CD4-positive, alpha-beta T cell (primary cell): ENCODE measurements around the gene RAI14. TPM values are rescaled to one million over a fixed set of nuclear protein-coding genes. Genes with fewer than 3 reads are reported as not detected.
"Not testable (repeated sequence)": the region's sequence is repeated elsewhere in the genome, so short reads cannot be mapped to it uniquely, and the experiment has no call there.

Experiments used
- ATAC-seq: fragments of 200-7000 bp; cut with Tn5 transposase; one replicate; pipeline ENCODE4 v1.10.0; 2022; ENCODE audit warnings: mild to moderate bottlenecking; ENCODE audit not compliant: poor library complexity
- CTCF ChIA-PET: fragments of 350-600 bp; sonication (Branson Sonifier 250); formaldehyde crosslinking; loops from one replicate; lab custom pipeline; 2021; ENCODE audit warnings: antibody characterized with exemption, inconsistent platforms; lab: Charles Lee
- POLR2A ChIA-PET: fragments of 350-600 bp; sonication (Branson Sonifier 250); formaldehyde crosslinking; loops from one replicate; lab custom pipeline; 2021; ENCODE audit warnings: antibody characterized with exemption, inconsistent platforms; lab: Charles Lee
- DNase-seq, 14 experiments: peaks; one replicate each; pipeline ENCODE4 v3.0.0-alpha.2; 2013 to 2020; ENCODE audit warnings: mixed read lengths in 2 of 14
- H3K27ac ChIP-seq, 2 donors: one replicate each; pipeline versions ENCODE4 v1.5.1 to v1.7.0; 2013; ENCODE audit warnings: low read length in 2 of 2, low read depth in 1 of 2, mild to moderate bottlenecking in 1 of 2
- H3K27me3 ChIP-seq, 2 experiments: 1 replicate in 1 of 2; 2 replicates in 1 of 2; pipeline versions ENCODE4 v1.6.1 to v1.7.0; 2013; ENCODE audit warnings: low read length in 2 of 2, control low read depth in 1 of 2, mild to moderate bottlenecking in 1 of 2, moderate library complexity in 1 of 2; ENCODE audit not compliant: insufficient read depth in 2 of 2, control insufficient read depth in 1 of 2
- H3K36me3 ChIP-seq: one replicate; pipeline ENCODE4 v1.6.1; 2013; ENCODE audit warnings: low read length, control low read depth; ENCODE audit not compliant: insufficient read depth
- H3K4me1 ChIP-seq: one replicate; pipeline ENCODE4 v1.6.1; 2013; ENCODE audit warnings: low read length, control low read depth; ENCODE audit not compliant: insufficient read depth
- H3K4me3 ChIP-seq: one replicate; pipeline ENCODE4 v1.5.1; 2013; ENCODE audit warnings: mild to moderate bottlenecking, low read length, moderate library complexity
- H3K9me3 ChIP-seq, 2 experiments: 1 replicate in 1 of 2; 2 replicates in 1 of 2; pipeline versions ENCODE4 v1.6.1 to v1.7.0; 2013; ENCODE audit warnings: low read length in 2 of 2, mild to moderate bottlenecking in 2 of 2, control low read depth in 1 of 2, moderate library complexity in 1 of 2; ENCODE audit not compliant: control insufficient read depth in 1 of 2, insufficient read depth in 1 of 2
- H3K27ac Mint-ChIP-seq: one replicate; pipeline ENCODE4 v1.8.0; 2020; ENCODE audit warnings: mixed read lengths
- H3K27me3 Mint-ChIP-seq: one replicate; pipeline ENCODE4 v1.8.0; 2021; ENCODE audit warnings: mixed read lengths
- H3K36me3 Mint-ChIP-seq: one replicate; pipeline ENCODE4 v1.8.0; 2021; ENCODE audit warnings: low read depth, mixed read lengths
- H3K4me1 Mint-ChIP-seq: one replicate; pipeline ENCODE4 v1.8.0; 2021; ENCODE audit warnings: low read depth, mixed read lengths
- H3K4me3 Mint-ChIP-seq: one replicate; pipeline ENCODE4 v1.8.0; 2020; ENCODE audit warnings: mild to moderate bottlenecking, mixed read lengths
- H3K9me3 Mint-ChIP-seq: one replicate; pipeline ENCODE4 v1.8.0; 2020; ENCODE audit warnings: mixed read lengths
- intact Hi-C, 2 experiments: fragments of 100-400 bp; cut with DNase I in 1 of 2; cut with micrococcal nuclease in 1 of 2; formaldehyde crosslinking; loops; one replicate each; pipeline versions ENCODE4 v1.15.1 to v1.9.0; 2023 to 2025; cut with DNase I, micrococcal nuclease
- total RNA-seq, 174 experiments: library from RNA in 2 of 174; stranded (reverse) in 2 of 174; gene quantifications; one replicate each; pipeline ENCODE4 v1.2.3 and lab custom pipeline; 2021 to 2026
- TF ChIP-seq, protein P1 (sequence below): fragments of 200-600 bp; IDR thresholded peaks from one replicate; pipeline ENCODE4 v1.8.0; 2022; ENCODE audit warnings: antibody characterized with exemption, mild to moderate bottlenecking

Gene RAI14
- total RNA-seq, 2 experiments from 2014 or later: 0.20 to 0.60 TPM

GRCh38 chr5:34827588-34828506 lies 171.7 kb downstream of the RAI14 start:
- ChIA-PET CTCF (interaction anchor here (1.2 kb wide), 1 partner anchor 11 kb away, joined by 3 read pairs; the partner anchor contains the start of gene TTC23L), POLR2A (no interaction called here)
- no peaks in the 10 kb centered on the region for H3K36me3 Mint-ChIP-seq
- DNase-seq (no peak), ATAC-seq (no peak)
- H3K27ac Mint-ChIP-seq: no peak overlapping the region
- no peaks in the 10 kb centered on the region for H3K4me1 Mint-ChIP-seq
- Histone ChIP-seq H3K9me3 (no peaks in the 10 kb centered on the region), H3K27me3 (peaks cover 0 to 3% of the 10 kb centered on the region in 2 experiments), H3K36me3 (no peaks in the 10 kb centered on the region), H3K27ac (no peak overlapping the region), H3K4me3 (no peak overlapping the region), H3K4me1 (no peaks in the 10 kb centered on the region)
- TF ChIP-seq, protein P1, sequence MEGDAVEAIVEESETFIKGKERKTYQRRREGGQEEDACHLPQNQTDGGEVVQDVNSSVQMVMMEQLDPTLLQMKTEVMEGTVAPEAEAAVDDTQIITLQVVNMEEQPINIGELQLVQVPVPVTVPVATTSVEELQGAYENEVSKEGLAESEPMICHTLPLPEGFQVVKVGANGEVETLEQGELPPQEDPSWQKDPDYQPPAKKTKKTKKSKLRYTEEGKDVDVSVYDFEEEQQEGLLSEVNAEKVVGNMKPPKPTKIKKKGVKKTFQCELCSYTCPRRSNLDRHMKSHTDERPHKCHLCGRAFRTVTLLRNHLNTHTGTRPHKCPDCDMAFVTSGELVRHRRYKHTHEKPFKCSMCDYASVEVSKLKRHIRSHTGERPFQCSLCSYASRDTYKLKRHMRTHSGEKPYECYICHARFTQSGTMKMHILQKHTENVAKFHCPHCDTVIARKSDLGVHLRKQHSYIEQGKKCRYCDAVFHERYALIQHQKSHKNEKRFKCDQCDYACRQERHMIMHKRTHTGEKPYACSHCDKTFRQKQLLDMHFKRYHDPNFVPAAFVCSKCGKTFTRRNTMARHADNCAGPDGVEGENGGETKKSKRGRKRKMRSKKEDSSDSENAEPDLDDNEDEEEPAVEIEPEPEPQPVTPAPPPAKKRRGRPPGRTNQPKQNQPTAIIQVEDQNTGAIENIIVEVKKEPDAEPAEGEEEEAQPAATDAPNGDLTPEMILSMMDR: no peak
- no peaks in the 10 kb centered on the region for H3K9me3 Mint-ChIP-seq
- intact Hi-C loops: no loop called here
- H3K27me3 Mint-ChIP-seq: peaks cover 5% of the 10 kb centered on the region
- no peak overlapping the region for H3K4me3 Mint-ChIP-seq

DNA sequence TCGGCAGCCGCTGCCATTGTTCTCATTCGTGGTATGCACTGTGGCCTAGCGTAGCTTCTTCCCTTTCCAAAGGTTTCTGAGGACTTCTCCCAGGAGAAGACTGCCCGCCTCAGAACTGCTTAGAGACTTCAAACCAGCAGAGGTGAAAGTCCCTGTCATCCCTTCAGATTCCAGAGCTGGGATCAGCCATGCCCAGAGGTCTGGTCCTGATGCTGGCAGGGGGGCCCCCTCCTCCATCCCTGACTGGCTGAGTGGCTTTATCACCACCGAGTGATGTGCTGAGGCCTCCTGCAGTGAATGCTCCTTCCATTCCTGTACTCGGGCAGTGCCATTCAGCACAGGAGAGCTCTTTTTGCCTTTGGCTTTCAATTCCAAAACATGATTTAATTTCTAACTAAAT lies 174.7 kb downstream of the RAI14 start:
- not testable (repeated sequence) for H3K27ac Mint-ChIP-seq

DNA sequence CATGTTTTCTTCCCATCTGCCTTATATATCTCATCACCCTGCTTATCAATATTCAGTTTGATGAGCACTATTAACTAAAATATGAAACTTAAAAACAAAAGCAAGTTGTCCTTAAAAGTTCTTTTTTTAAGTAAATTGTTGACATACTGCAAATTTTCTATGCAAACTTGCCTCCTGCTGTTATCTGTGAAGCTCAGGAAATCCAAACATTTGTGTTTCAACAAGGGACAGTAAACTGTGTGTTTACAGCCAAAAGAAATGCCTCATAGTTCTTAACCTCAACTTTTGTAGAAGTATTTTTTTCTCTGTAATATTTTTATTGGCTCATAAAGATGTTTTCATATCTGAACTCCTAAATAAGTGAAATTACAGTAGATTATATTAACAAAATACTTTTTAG lies 175.2 kb downstream of the RAI14 start:
- ATAC-seq (no peak), DNase-seq (no peak)
- H3K4me1 ChIP-seq: no peaks in the 10 kb centered on the region
- intact Hi-C loops: loop anchor here in 1 of 2 experiments (10.0 kb wide), 1 partner anchor 1323 kb away; the partner anchor contains the start of genes LMBRD2 and SKP2
- POLR2A ChIA-PET: no interaction called here
- no peaks in the 10 kb centered on the region for H3K36me3 Mint-ChIP-seq
- H3K4me3 Mint-ChIP-seq: no peak overlapping the region
- no peaks in the 10 kb centered on the region for H3K27me3 ChIP-seq
- no peak overlapping the region for H3K4me3 ChIP-seq
- H3K9me3 Mint-ChIP-seq: no peaks in the 10 kb centered on the region
- no peak overlapping the region for H3K27ac ChIP-seq
- no peak overlapping the region for H3K27ac Mint-ChIP-seq
- no peaks in the 10 kb centered on the region for H3K27me3 Mint-ChIP-seq
- CTCF ChIA-PET: no interaction called here
- H3K4me1 Mint-ChIP-seq: no peaks in the 10 kb centered on the region
- no peaks in the 10 kb centered on the region for H3K9me3 ChIP-seq
- TF ChIP-seq, protein P1: no peak
- no peaks in the 10 kb centered on the region for H3K36me3 ChIP-seq

More for the DNA sequence above, 174.7 kb downstream of the RAI14 start:
- H3K4me3 ChIP-seq, H3K27me3 Mint-ChIP-seq, H3K4me1 ChIP-seq, ATAC-seq, H3K36me3 ChIP-seq, H3K4me1 Mint-ChIP-seq, H3K4me3 Mint-ChIP-seq, H3K27ac ChIP-seq, CTCF ChIA-PET, H3K27me3 ChIP-seq, H3K9me3 ChIP-seq, POLR2A ChIA-PET, H3K9me3 Mint-ChIP-seq, DNase-seq, H3K36me3 Mint-ChIP-seq: not testable (repeated sequence)
- intact Hi-C loops: loop anchor here in 1 of 2 experiments (10.0 kb wide), 1 partner anchor 1324 kb away; the partner anchor contains the start of genes LMBRD2 and SKP2
